ENCODE measurements around the gene FRMD7. TPM values are rescaled to one million over a fixed set of nuclear protein-coding genes. Genes with fewer than 3 reads are reported as not detected.

FRMD7 gene
- total RNA-seq, 4 donors from 2014 or later = not detected

DNA sequence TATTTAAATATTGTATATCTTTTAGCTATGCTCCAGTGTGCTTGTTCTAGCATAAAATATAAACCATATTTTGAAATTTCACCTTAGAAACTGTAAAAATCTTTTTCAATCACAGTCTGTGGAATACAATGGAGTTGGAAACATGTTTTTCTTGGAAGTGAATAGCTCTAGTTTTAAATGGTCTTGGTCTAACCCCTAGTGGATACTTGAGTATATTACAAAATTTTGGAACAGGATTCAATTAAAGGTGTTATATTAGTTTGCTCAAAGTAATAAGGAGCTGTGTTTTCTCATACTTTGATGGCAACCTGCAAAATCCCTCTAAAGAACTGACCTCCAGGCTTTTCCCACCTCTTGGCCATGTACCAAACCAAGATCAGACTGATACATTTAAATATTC is 56.6 kb downstream of the FRMD7 start:
- TF ChIP-seq POLR2A (IDR thresholded peaks at IDR 0.05) = no peak
- TF ChIP-seq, protein P1, sequence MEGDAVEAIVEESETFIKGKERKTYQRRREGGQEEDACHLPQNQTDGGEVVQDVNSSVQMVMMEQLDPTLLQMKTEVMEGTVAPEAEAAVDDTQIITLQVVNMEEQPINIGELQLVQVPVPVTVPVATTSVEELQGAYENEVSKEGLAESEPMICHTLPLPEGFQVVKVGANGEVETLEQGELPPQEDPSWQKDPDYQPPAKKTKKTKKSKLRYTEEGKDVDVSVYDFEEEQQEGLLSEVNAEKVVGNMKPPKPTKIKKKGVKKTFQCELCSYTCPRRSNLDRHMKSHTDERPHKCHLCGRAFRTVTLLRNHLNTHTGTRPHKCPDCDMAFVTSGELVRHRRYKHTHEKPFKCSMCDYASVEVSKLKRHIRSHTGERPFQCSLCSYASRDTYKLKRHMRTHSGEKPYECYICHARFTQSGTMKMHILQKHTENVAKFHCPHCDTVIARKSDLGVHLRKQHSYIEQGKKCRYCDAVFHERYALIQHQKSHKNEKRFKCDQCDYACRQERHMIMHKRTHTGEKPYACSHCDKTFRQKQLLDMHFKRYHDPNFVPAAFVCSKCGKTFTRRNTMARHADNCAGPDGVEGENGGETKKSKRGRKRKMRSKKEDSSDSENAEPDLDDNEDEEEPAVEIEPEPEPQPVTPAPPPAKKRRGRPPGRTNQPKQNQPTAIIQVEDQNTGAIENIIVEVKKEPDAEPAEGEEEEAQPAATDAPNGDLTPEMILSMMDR (IDR thresholded peaks at IDR 0.05 in 4 of 5, conservative IDR thresholded peaks at IDR 0.05 in 1 of 5) = peak in 1 of 5 experiments; percentile 22
- ATAC-seq (no peak), DNase-seq (no peak)
- Histone ChIP-seq H3K27ac (no peak overlapping the region), H3K36me3 (no peaks in the 10 kb centered on the region), H3K4me1 (no peaks in the 10 kb centered on the region), H3K27me3 (peaks cover 0 to 3% (median 0%) of the 10 kb centered on the region in 3 donors), H3K9me3 (no peaks in the 10 kb centered on the region), H3K4me3 (no peak overlapping the region)
- in situ Hi-C loops (cut with MboI; ENCODE audit: low sequenced_read_pairs in 4 of 4) (no loop called here), intact Hi-C loops (cut with DNase I; ENCODE audit: low total_unique reads) (no loop called here)

DNA sequence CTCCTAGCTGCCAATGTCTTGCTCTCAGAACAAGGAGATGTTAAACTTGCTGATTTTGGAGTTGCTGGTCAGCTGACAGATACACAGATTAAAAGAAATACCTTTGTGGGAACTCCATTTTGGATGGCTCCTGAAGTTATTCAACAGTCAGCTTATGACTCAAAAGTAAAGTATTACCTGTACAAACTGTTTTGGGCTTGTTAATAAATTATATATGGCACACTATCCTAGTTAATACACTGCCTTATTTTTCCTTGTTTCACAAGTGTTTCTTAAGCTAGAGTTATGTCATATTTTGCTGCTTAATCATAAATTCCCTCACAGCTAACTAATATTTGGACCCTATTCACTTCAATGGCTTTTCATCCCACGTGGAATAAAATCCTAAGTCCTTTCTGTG is 59.4 kb downstream of the FRMD7 start:
- Histone ChIP-seq H3K9me3 (no peaks in the 10 kb centered on the region), H3K4me1 (no peaks in the 10 kb centered on the region), H3K27me3 (peaks cover 0 to 3% (median 0%) of the 10 kb centered on the region in 3 donors), H3K27ac (no peak overlapping the region), H3K36me3 (no peaks in the 10 kb centered on the region), H3K4me3 (no peak overlapping the region)
- TF ChIP-seq POLR2A (IDR thresholded peaks at IDR 0.05) = no peak
- TF ChIP-seq, protein P1 (IDR thresholded peaks at IDR 0.05 in 4 of 5, conservative IDR thresholded peaks at IDR 0.05 in 1 of 5) = no peak
- no peak for DNase-seq
- ATAC-seq = no peak
- in situ Hi-C loops (cut with MboI; ENCODE audit: low sequenced_read_pairs in 4 of 4) (no loop called here), intact Hi-C loops (cut with DNase I; ENCODE audit: low total_unique reads) (no loop called here)

DNA sequence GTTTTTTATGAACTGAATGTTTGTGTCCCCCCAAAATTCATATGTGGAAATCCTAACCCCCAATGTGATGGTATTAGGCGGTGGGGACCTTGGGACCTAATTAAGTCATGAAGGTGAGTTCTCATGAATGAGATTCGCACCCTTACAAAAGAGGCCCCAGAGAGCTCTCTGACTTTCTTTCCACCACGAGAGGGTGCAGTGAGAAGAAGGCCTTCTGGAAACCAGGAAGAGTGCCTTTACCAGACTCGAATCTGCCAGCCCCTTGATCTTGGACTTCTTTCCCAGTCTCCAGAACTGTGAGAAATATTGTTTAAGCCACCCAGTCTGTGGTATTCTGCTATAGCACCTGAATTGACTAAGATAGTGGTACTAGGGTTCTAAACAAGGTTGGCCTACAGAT is 64.0 kb downstream of the FRMD7 start:
- H3K27ac ChIP-seq = no peak overlapping the region
- intact Hi-C loops (cut with DNase I; ENCODE audit: low total_unique reads) = no loop called here
- DNase-seq = no peak
- H3K9me3 ChIP-seq = no peaks in the 10 kb centered on the region
- H3K36me3 ChIP-seq = no peaks in the 10 kb centered on the region
- H3K27me3 ChIP-seq = no peaks in the 10 kb centered on the region
- no peak overlapping the region for H3K4me3 ChIP-seq
- no peaks in the 10 kb centered on the region for H3K4me1 ChIP-seq
- no peak for TF ChIP-seq POLR2A (IDR thresholded peaks at IDR 0.05)
- TF ChIP-seq, protein P1 (IDR thresholded peaks at IDR 0.05 in 4 of 5, conservative IDR thresholded peaks at IDR 0.05 in 1 of 5) = no peak
- ATAC-seq = no peak
- in situ Hi-C loops (cut with MboI; ENCODE audit: low sequenced_read_pairs in 4 of 4) = no loop called here

DNA sequence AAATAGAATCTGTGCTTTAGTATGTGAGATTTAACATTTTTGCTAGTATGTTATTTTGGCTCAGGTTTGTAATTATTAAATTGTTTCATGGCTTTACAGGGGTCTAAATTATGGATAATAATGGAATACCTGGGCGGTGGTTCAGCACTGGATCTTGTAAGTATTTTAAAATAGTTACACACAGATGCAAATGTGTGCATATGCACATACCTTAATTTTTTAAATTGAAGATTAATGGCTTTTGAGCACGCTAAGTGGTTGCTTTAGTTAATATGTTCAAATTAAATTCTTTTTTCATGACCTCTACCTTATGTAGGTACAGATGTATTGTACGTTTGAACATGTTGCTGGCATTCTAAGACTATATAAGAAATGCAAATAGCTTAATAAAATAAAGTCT is 64.5 kb downstream of the FRMD7 start:
- H3K9me3 ChIP-seq = no peaks in the 10 kb centered on the region
- no peaks in the 10 kb centered on the region for H3K36me3 ChIP-seq
- H3K4me1 ChIP-seq = no peaks in the 10 kb centered on the region
- no peak overlapping the region for H3K4me3 ChIP-seq
- no peaks in the 10 kb centered on the region for H3K27me3 ChIP-seq
- DNase-seq (no peak), ATAC-seq (no peak)
- H3K27ac ChIP-seq = no peak overlapping the region
- in situ Hi-C loops (cut with MboI; ENCODE audit: low sequenced_read_pairs in 4 of 4) (no loop called here), intact Hi-C loops (cut with DNase I; ENCODE audit: low total_unique reads) (no loop called here)
- TF ChIP-seq POLR2A (IDR thresholded peaks at IDR 0.05) = no peak
- TF ChIP-seq, protein P1 (IDR thresholded peaks at IDR 0.05 in 4 of 5, conservative IDR thresholded peaks at IDR 0.05 in 1 of 5) = no peak

DNA sequence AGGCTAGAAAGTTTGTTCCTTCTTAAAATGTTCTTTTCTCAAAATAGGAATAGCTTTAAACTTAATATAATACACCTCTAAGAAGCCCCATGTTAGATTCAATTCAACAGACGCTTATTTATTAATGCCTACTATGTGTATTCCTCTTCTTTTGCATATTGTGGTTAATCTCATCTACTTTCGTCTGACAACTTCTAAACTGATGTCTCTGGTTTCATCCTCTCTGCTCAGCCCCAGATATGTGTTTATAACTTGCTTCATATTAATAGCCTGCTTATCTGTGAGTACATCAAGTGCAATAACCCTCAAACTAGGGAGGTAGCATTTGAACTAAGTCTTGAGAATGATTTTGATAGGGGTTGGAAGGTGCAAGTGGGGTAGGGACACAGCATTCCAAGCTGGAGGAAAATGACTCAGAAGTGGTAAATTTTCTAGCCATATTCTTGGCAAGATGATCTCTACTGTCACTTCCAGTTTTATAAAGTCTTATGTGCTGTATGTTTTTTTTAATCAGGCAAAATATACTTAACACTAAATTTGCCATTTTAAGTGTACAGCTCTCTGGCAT is 67.8 kb downstream of the FRMD7 start:
- in situ Hi-C loops (cut with MboI; ENCODE audit: low sequenced_read_pairs in 4 of 4) = no loop called here

More for the DNA sequence above, 67.8 kb downstream of the FRMD7 start:
- no peak for ATAC-seq
- Histone ChIP-seq H3K36me3 (no peaks in the 10 kb centered on the region), H3K27me3 (peaks cover 0 to 4% (median 0%) of the 10 kb centered on the region in 3 donors), H3K27ac (no peak overlapping the region), H3K4me1 (no peaks in the 10 kb centered on the region), H3K4me3 (no peak overlapping the region), H3K9me3 (no peaks in the 10 kb centered on the region)
- TF ChIP-seq POLR2A (IDR thresholded peaks at IDR 0.05) = no peak
- TF ChIP-seq, protein P1 (IDR thresholded peaks at IDR 0.05 in 4 of 5, conservative IDR thresholded peaks at IDR 0.05 in 1 of 5) = no peak
- DNase-seq = no peak
- intact Hi-C loops (cut with DNase I; ENCODE audit: low total_unique reads) = no loop called here
